Measurements from ENCODE around the gene AANAT.

The AANAT gene

GRCh38 chr17:76467366-76467765 lies at the start of gene AANAT:
Gene AANAT (plus strand): TSS chr17:76467603. CDS start chr17:76468747, 1,144 bp downstream.
- DNase-seq, result no peak

- DNase-seq, result no peak
Measured at GRCh38 chr17:76419576-76420260, 47.7 kb upstream of the AANAT start.

GRCh38 chr17:76420356-76421043 lies 46.9 kb upstream of the AANAT start:
- no peak for DNase-seq

GRCh38 chr17:76421044-76421407 lies 46.4 kb upstream of the AANAT start:
- no peak for DNase-seq

GRCh38 chr17:76422406-76422805 lies 45.0 kb upstream of the AANAT start:
- no peak for DNase-seq

- no peak for DNase-seq
Measured at GRCh38 chr17:76422860-76423259, 44.5 kb upstream of the AANAT start.

GRCh38 chr17:76426853-76427252 lies 40.5 kb upstream of the AANAT start:
- no peak for DNase-seq

GRCh38 chr17:76427501-76428231 lies 39.7 kb upstream of the AANAT start:
- DNase-seq, result peak; percentile 5 to 20

- DNase-seq, result no peak
Measured at GRCh38 chr17:76428511-76428910, 38.9 kb upstream of the AANAT start.

GRCh38 chr17:76431509-76431908 lies 35.9 kb upstream of the AANAT start:
- no peak for DNase-seq

GRCh38 chr17:76432004-76432403 lies 35.4 kb upstream of the AANAT start:
- DNase-seq, result no peak

- DNase-seq, result peak in 1 of 2 donors; percentile 16
Measured at GRCh38 chr17:76432712-76433336, 34.6 kb upstream of the AANAT start.

GRCh38 chr17:76433693-76434092 lies 33.7 kb upstream of the AANAT start:
- DNase-seq, result no peak

GRCh38 chr17:76434870-76435269 lies 32.5 kb upstream of the AANAT start:
- no peak for DNase-seq

- DNase-seq, result no peak
Measured at GRCh38 chr17:76435751-76436150, 31.7 kb upstream of the AANAT start.

GRCh38 chr17:76437467-76438402 lies 29.7 kb upstream of the AANAT start:
- no peak for DNase-seq

GRCh38 chr17:76438906-76439305 lies 28.5 kb upstream of the AANAT start:
- no peak for DNase-seq

GRCh38 chr17:76439314-76439928 lies 28.0 kb upstream of the AANAT start:
- DNase-seq, result no peak

- no peak for DNase-seq
Measured at GRCh38 chr17:76440751-76441362, 26.5 kb upstream of the AANAT start.

- DNase-seq, result no peak
Measured at GRCh38 chr17:76441686-76442340, 25.6 kb upstream of the AANAT start.

Data from inflammatory macrophage treated with lipopolysaccharide for 1 hour (primary cell).